Panc1 (cell line): ENCODE data around the gene SPACA6.

Experiments used
- CTCF ChIP-seq: fragments of 450-650 bp; IDR thresholded peaks from 2 replicates; pipeline ENCODE4 v1.5.1; 2017; ENCODE audit warnings: mild to moderate bottlenecking
- POLR2AphosphoS5 ChIP-seq: IDR thresholded peaks from 2 replicates; pipeline ENCODE4 v1.6.1; 2012; ENCODE audit warnings: mild to moderate bottlenecking, low read depth, low read length, moderate library complexity
- SIN3A ChIP-seq: IDR thresholded peaks from 2 replicates; pipeline ENCODE4 v1.6.1; 2012; ENCODE audit warnings: low read depth, mild to moderate bottlenecking, low read length, moderate library complexity, borderline replicate concordance; ENCODE audit not compliant: insufficient read depth
- TCF7L2 ChIP-seq: IDR thresholded peaks from 2 replicates; pipeline ENCODE4 v1.6.1; 2011; ENCODE audit warnings: mild to moderate bottlenecking, low read depth, low read length, inconsistent platforms
- TF ChIP-seq, protein P1 (sequence below), 2 experiments: IDR thresholded peaks; 2 replicates each; pipeline ENCODE4 v1.6.1; 2011 to 2012; ENCODE audit warnings: low read depth in 2 of 2, control low read depth in 1 of 2, low read length in 1 of 2, mild to moderate bottlenecking in 1 of 2, moderate library complexity in 1 of 2; ENCODE audit not compliant: insufficient read depth in 1 of 2

- TF ChIP-seq CTCF (no peak), POLR2AphosphoS5 (no peak), TCF7L2 (no peak), SIN3A (no peak)
- TF ChIP-seq, protein P1, sequence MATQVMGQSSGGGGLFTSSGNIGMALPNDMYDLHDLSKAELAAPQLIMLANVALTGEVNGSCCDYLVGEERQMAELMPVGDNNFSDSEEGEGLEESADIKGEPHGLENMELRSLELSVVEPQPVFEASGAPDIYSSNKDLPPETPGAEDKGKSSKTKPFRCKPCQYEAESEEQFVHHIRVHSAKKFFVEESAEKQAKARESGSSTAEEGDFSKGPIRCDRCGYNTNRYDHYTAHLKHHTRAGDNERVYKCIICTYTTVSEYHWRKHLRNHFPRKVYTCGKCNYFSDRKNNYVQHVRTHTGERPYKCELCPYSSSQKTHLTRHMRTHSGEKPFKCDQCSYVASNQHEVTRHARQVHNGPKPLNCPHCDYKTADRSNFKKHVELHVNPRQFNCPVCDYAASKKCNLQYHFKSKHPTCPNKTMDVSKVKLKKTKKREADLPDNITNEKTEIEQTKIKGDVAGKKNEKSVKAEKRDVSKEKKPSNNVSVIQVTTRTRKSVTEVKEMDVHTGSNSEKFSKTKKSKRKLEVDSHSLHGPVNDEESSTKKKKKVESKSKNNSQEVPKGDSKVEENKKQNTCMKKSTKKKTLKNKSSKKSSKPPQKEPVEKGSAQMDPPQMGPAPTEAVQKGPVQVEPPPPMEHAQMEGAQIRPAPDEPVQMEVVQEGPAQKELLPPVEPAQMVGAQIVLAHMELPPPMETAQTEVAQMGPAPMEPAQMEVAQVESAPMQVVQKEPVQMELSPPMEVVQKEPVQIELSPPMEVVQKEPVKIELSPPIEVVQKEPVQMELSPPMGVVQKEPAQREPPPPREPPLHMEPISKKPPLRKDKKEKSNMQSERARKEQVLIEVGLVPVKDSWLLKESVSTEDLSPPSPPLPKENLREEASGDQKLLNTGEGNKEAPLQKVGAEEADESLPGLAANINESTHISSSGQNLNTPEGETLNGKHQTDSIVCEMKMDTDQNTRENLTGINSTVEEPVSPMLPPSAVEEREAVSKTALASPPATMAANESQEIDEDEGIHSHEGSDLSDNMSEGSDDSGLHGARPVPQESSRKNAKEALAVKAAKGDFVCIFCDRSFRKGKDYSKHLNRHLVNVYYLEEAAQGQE (IDR thresholded peaks at IDR 0.05; ENCODE audit: insufficient read depth in 1 of 2, low read depth in 2 of 2, low read length in 1 of 2): no peak
These were observed 22.7 kb downstream of the SPACA6 start for GRCh38 chr19:51715850-51716249.
